Trophoblast cell (in vitro differentiated cells and primary cell): Measurements from ENCODE around the gene TBL1XR1.

Experiments used
- DNase-seq, 2 donors: peaks; one replicate each; pipeline ENCODE4 v3.0.0-alpha.2; 2016
- H2AFZ ChIP-seq: 2 replicates; pipeline ENCODE4 v1.6.1; 2013; ENCODE audit warnings: low read length, moderate library complexity, mild to moderate bottlenecking; ENCODE audit not compliant: insufficient read depth, poor library complexity
- H2AK5ac ChIP-seq: 2 replicates; pipeline ENCODE4 v1.6.1; 2013; ENCODE audit warnings: mild to moderate bottlenecking, low read length
- H2BK120ac ChIP-seq: 2 replicates; pipeline ENCODE4 v1.6.1; 2013; ENCODE audit warnings: low read length, mild to moderate bottlenecking, moderate library complexity; ENCODE audit not compliant: insufficient read depth, poor library complexity
- H2BK12ac ChIP-seq: 2 replicates; pipeline ENCODE4 v1.6.1; 2013; ENCODE audit warnings: mild to moderate bottlenecking, low read length, moderate library complexity
- H2BK5ac ChIP-seq: 2 replicates; pipeline ENCODE4 v1.6.1; 2013; ENCODE audit warnings: low read length, low read depth, moderate library complexity, mild to moderate bottlenecking; ENCODE audit not compliant: poor library complexity
- H3K14ac ChIP-seq: 2 replicates; pipeline ENCODE4 v1.6.1; 2013; ENCODE audit warnings: mild to moderate bottlenecking, low read length
- H3K18ac ChIP-seq: 2 replicates; pipeline ENCODE4 v1.6.1; 2013; ENCODE audit warnings: mild to moderate bottlenecking, low read length
- H3K23ac ChIP-seq: 2 replicates; pipeline ENCODE4 v1.6.1; 2013; ENCODE audit warnings: low read length
- H3K27ac ChIP-seq: 2 replicates; pipeline ENCODE4 v1.5.1; 2013; ENCODE audit warnings: low read depth, mild to moderate bottlenecking, inconsistent platforms, low read length, moderate library complexity
- H3K27me3 ChIP-seq: 2 replicates; pipeline ENCODE4 v1.6.1; 2013; ENCODE audit warnings: inconsistent platforms, mild to moderate bottlenecking, low read length, moderate library complexity; ENCODE audit not compliant: insufficient read depth
- H3K36me3 ChIP-seq, 2 experiments: 1 replicate in 1 of 2; 2 replicates in 1 of 2; pipeline ENCODE4 v1.6.1; 2013; ENCODE audit warnings: low read length in 2 of 2, mild to moderate bottlenecking in 2 of 2, moderate library complexity in 1 of 2; ENCODE audit not compliant: insufficient read depth in 2 of 2, control insufficient read depth in 1 of 2
- H3K4ac ChIP-seq: 2 replicates; pipeline ENCODE4 v1.6.1; 2013; ENCODE audit warnings: low read depth, mild to moderate bottlenecking, low read length, moderate library complexity
- H3K4me1 ChIP-seq, 2 experiments: 1 replicate in 1 of 2; 2 replicates in 1 of 2; pipeline ENCODE4 v1.6.1; 2013; ENCODE audit warnings: low read length in 2 of 2, mild to moderate bottlenecking in 2 of 2, moderate library complexity in 1 of 2; ENCODE audit not compliant: insufficient read depth in 2 of 2, control insufficient read depth in 1 of 2
- H3K4me2 ChIP-seq: 2 replicates; pipeline ENCODE4 v1.6.1; 2013; ENCODE audit warnings: inconsistent platforms, mild to moderate bottlenecking, low read length, moderate library complexity
- H3K4me3 ChIP-seq: 2 replicates; pipeline ENCODE4 v1.5.1; 2013; ENCODE audit warnings: mild to moderate bottlenecking, low read depth, low read length, inconsistent platforms
- H3K79me1 ChIP-seq: one replicate; pipeline ENCODE4 v1.6.1; 2013; ENCODE audit warnings: low read length
- H3K79me2 ChIP-seq: 2 replicates; pipeline ENCODE4 v1.6.1; 2013; ENCODE audit warnings: low read length, mild to moderate bottlenecking; ENCODE audit not compliant: control insufficient read depth, insufficient read depth, poor library complexity
- H3K9ac ChIP-seq: 2 replicates; pipeline ENCODE4 v1.6.1; 2013; ENCODE audit warnings: mild to moderate bottlenecking, low read length
- H3K9me3 ChIP-seq: 2 replicates; pipeline ENCODE4 v1.6.1; 2013; ENCODE audit warnings: low read depth, mild to moderate bottlenecking, control low read depth, inconsistent platforms, low read length; ENCODE audit not compliant: insufficient read depth
- H4K12ac ChIP-seq: 2 replicates; pipeline ENCODE4 v1.6.1; 2013; ENCODE audit warnings: low read depth, mild to moderate bottlenecking, low read length, moderate library complexity
- H4K8ac ChIP-seq: 2 replicates; pipeline ENCODE4 v1.6.1; 2013; ENCODE audit warnings: low read depth, mild to moderate bottlenecking, low read length, moderate library complexity
- H4K91ac ChIP-seq: one replicate; pipeline ENCODE4 v1.6.1; 2013; ENCODE audit warnings: low read depth, mild to moderate bottlenecking, low read length, moderate library complexity
- WGBS: extraction: QIAGEN DNeasy Blood & Tissue Kit; methylation state at CpG from one replicate; pipeline ENCODE4 v1.1.7; 2013; ENCODE audit warnings: missing lambda C conversion rate; ENCODE audit not compliant: insufficient read length, insufficient coverage; ENCODE audit errors: extremely low coverage; 5-methylcytosine and 5-hydroxymethylcytosine counted together

TBL1XR1 gene

GRCh38 chr3:177182352-177182751, 14.9 kb downstream of the TBL1XR1 start:
- Histone ChIP-seq H4K12ac (no peak overlapping the region), H3K4me3 (no peak overlapping the region), H3K27me3 (no peaks in the 10 kb centered on the region), H3K79me1 (no peaks in the 10 kb centered on the region), H3K14ac (no peak overlapping the region), H4K91ac (no peak overlapping the region), H2BK5ac (no peak overlapping the region), H3K4me1 (peaks cover 5 to 12% of the 10 kb centered on the region in 2 experiments), H2AK5ac (no peak overlapping the region), H3K23ac (no peak overlapping the region), H3K4ac (peak overlapping the region; percentile 100), H4K8ac (no peak overlapping the region), H3K18ac (no peak overlapping the region), H3K79me2 (peaks cover 33% of the 10 kb centered on the region), H3K9me3 (no peaks in the 10 kb centered on the region), H2BK12ac (no peak overlapping the region), H2BK120ac (no peak overlapping the region), H3K9ac (no peak overlapping the region), H3K27ac (no peak overlapping the region), H3K36me3 (peaks cover 0 to 2% of the 10 kb centered on the region in 2 experiments), H3K4me2 (no peak overlapping the region), H2AFZ (peak overlapping the region; percentile 54)
- no peak for DNase-seq
- no CpG with 5 or more reads among the region's 1 CpG for WGBS

- H3K36me3 ChIP-seq, result peaks cover 0 to 4% of the 10 kb centered on the region in 2 experiments
- H4K91ac ChIP-seq, result no peak overlapping the region
- H2AK5ac ChIP-seq, result no peak overlapping the region
- H3K9me3 ChIP-seq, result no peaks in the 10 kb centered on the region
- H3K27ac ChIP-seq, result no peak overlapping the region
- no peak overlapping the region for H3K9ac ChIP-seq
- no peak overlapping the region for H3K14ac ChIP-seq
- no peak overlapping the region for H2AFZ ChIP-seq
- peaks cover 5 to 12% of the 10 kb centered on the region in 2 experiments for H3K4me1 ChIP-seq
- no peak overlapping the region for H3K18ac ChIP-seq
- no peaks in the 10 kb centered on the region for H3K27me3 ChIP-seq
- no CpG with 5 or more reads among the region's 5 CpGs for WGBS
- no peak overlapping the region for H2BK120ac ChIP-seq
- no peak overlapping the region for H3K4me3 ChIP-seq
- H3K23ac ChIP-seq, result no peak overlapping the region
- DNase-seq, result no peak
- no peak overlapping the region for H4K8ac ChIP-seq
- no peaks in the 10 kb centered on the region for H3K79me1 ChIP-seq
- H2BK12ac ChIP-seq, result no peak overlapping the region
- H3K79me2 ChIP-seq, result peaks cover 32% of the 10 kb centered on the region
- H4K12ac ChIP-seq, result no peak overlapping the region
- H2BK5ac ChIP-seq, result no peak overlapping the region
- H3K4ac ChIP-seq, result peak overlapping the region; percentile 100
- no peak overlapping the region for H3K4me2 ChIP-seq
These were observed 15.9 kb downstream of the TBL1XR1 start for GRCh38 chr3:177181418-177181817.

- H3K4me1 ChIP-seq, result peaks cover 5 to 12% of the 10 kb centered on the region in 2 experiments
- H2AK5ac ChIP-seq, result no peak overlapping the region
- H3K79me1 ChIP-seq, result no peaks in the 10 kb centered on the region
- peaks cover 31% of the 10 kb centered on the region for H3K79me2 ChIP-seq
- H3K14ac ChIP-seq, result no peak overlapping the region
- H3K4me2 ChIP-seq, result no peak overlapping the region
- no peak overlapping the region for H3K4me3 ChIP-seq
- no peaks in the 10 kb centered on the region for H3K9me3 ChIP-seq
- H2BK5ac ChIP-seq, result no peak overlapping the region
- H3K4ac ChIP-seq, result no peak overlapping the region
- H3K27ac ChIP-seq, result no peak overlapping the region
- WGBS, result no CpG with 5 or more reads among the region's 5 CpGs
- H3K27me3 ChIP-seq, result no peaks in the 10 kb centered on the region
- no peak overlapping the region for H2BK120ac ChIP-seq
- no peak overlapping the region for H4K8ac ChIP-seq
- no peak overlapping the region for H4K12ac ChIP-seq
- H2BK12ac ChIP-seq, result no peak overlapping the region
- H4K91ac ChIP-seq, result no peak overlapping the region
- no peak overlapping the region for H3K23ac ChIP-seq
- H3K36me3 ChIP-seq, result peaks cover 0 to 4% of the 10 kb centered on the region in 2 experiments
- DNase-seq, result no peak
- H2AFZ ChIP-seq, result no peak overlapping the region
- H3K9ac ChIP-seq, result no peak overlapping the region
- no peak overlapping the region for H3K18ac ChIP-seq
These were observed 16.8 kb downstream of the TBL1XR1 start for GRCh38 chr3:177180506-177180905.

GRCh38 chr3:177179281-177180067, 17.8 kb downstream of the TBL1XR1 start:
- Histone ChIP-seq H3K9ac (no peak overlapping the region), H4K91ac (no peak overlapping the region), H3K4me2 (no peak overlapping the region), H3K9me3 (no peaks in the 10 kb centered on the region), H2BK120ac (no peak overlapping the region), H2AFZ (no peak overlapping the region), H4K12ac (no peak overlapping the region), H3K79me1 (no peaks in the 10 kb centered on the region), H3K23ac (no peak overlapping the region), H2BK5ac (no peak overlapping the region), H3K14ac (no peak overlapping the region), H2AK5ac (no peak overlapping the region), H3K79me2 (peaks cover 27% of the 10 kb centered on the region), H4K8ac (no peak overlapping the region), H3K4me3 (no peak overlapping the region), H3K4ac (peak overlapping the region; percentile 64), H2BK12ac (no peak overlapping the region), H3K36me3 (peaks cover 0 to 4% of the 10 kb centered on the region in 2 experiments), H3K18ac (no peak overlapping the region), H3K4me1 (peaks cover 5 to 12% of the 10 kb centered on the region in 2 experiments), H3K27me3 (no peaks in the 10 kb centered on the region), H3K27ac (no peak overlapping the region)
- DNase-seq, result peak in 1 of 2 donors; percentile 28
- WGBS, result no CpG with 5 or more reads among the region's 10 CpGs
